HFFc6 (cell line): ENCODE measurements around the gene MLPH. TPM values are rescaled to one million over a fixed set of nuclear protein-coding genes. Genes with fewer than 3 reads are reported as not detected.

Source experiments
- DNase-seq: peaks from one replicate; pipeline ENCODE4 v3.0.0-alpha.2; 2018
- H3K27ac Mint-ChIP-seq: 2 replicates; pipeline ENCODE4 v1.8.0; 2020; ENCODE audit warnings: mild to moderate bottlenecking, mixed read lengths
- H3K27me3 Mint-ChIP-seq: 2 replicates; pipeline ENCODE4 v1.8.0; 2021; ENCODE audit warnings: mild to moderate bottlenecking, moderate library complexity, mixed read lengths; ENCODE audit not compliant: insufficient read depth
- H3K36me3 Mint-ChIP-seq: 2 replicates; pipeline ENCODE4 v1.8.0; 2021; ENCODE audit warnings: low read depth, mixed read lengths
- H3K4me1 Mint-ChIP-seq: 2 replicates; pipeline ENCODE4 v1.8.0; 2020; ENCODE audit warnings: low read depth, mixed read lengths
- H3K4me3 Mint-ChIP-seq: 2 replicates; pipeline ENCODE4 v1.8.0; 2020; ENCODE audit warnings: mild to moderate bottlenecking, moderate library complexity, mixed read lengths
- H3K9me3 Mint-ChIP-seq: 2 replicates; pipeline ENCODE4 v1.8.0; 2020; ENCODE audit warnings: mild to moderate bottlenecking, mixed read lengths
- CTCF ChIP-seq: fragments of 200-600 bp; sonication (generic); IDR thresholded peaks from 2 replicates; pipeline ENCODE4 v1.5.0; 2021; ENCODE audit warnings: antibody characterized with exemption, mild to moderate bottlenecking
- total RNA-seq, 6 experiments: library from RNA; stranded (reverse); fragmentation: NEBNext Ultra II Directional; extraction: Animal tissue kit (Norgen Biotek cat#: 25700); gene quantifications; 2 replicates in 1 of 6; 3 replicates in 5 of 6; pipeline ENCODE4 v1.2.3, GENCODE V29; 2021

MLPH gene
- total RNA-seq, 6 experiments from 2014 or later: 32.0 to 44.1 (median 41.0) TPM

DNA sequence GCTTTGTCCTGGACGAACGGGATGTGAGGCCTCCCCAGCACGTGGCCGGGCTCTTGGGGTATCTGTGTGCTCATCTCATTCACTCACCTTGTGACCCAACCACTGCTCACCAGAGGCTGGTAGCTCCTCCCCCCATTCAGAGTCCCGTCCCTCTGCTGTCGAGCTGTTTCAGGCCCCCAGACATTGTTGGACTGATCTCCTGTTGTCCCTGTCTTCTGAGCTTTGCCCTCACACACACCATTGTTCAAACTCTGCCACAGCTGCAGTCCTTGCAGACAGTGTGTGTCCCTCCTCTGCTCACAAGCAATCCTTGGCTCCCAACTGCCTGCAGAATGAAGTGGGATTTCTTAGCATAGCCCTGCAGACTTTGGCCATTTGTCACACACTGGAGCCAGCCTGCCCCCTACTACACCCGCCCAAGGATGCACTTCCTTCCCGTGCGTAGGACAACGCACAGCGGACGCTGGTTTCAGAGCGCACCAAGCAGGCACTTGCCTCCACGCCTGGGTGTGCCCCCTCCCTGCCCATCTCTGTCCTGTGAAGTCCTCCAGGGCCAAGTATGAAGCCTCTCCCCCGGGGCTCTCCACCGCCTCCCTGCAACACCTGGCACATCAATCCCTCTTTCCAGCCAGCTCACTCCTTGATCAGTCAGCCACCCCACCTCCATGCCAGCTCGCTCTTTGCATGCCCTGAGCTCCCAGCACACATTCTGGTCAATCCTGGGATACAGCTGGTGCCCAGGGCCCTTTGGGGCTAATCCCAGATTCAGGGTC, 62.8 kb downstream of the MLPH start:
- Mint-ChIP-seq H3K36me3 (peaks cover 37% of the 10 kb centered on the region), H3K4me1 (no peaks in the 10 kb centered on the region), H3K27ac (no peak overlapping the region), H3K27me3 (no peaks in the 10 kb centered on the region), H3K9me3 (peaks cover 4% of the 10 kb centered on the region), H3K4me3 (no peak overlapping the region)
- DNase-seq: no peak
- TF ChIP-seq CTCF: no peak

DNA sequence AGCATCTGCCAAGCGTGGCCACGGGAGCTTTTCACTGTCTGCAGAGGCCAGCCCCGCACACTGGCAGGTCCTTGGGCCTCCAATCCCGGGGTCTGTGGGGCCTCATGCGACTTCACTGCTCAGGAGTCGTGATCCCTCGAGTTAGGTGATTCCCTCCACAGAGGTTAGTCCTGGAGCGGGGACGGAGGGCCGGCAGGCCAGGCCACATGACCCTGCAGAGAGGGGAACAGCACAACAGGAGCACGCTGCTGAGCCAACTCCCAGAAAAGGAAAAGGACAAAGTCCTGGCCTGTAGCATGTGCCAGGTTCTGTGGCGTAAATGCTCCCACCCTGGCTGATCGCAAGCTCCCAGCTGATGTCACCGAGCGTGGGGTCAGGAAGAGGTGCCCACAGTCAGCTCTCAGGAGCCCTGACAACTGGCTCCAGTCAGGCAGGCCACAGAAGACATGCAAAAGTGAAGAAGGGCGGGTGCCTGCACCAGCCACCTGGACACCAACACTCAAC, 64.1 kb downstream of the MLPH start:
- TF ChIP-seq CTCF: no peak
- Mint-ChIP-seq H3K27ac (no peak overlapping the region), H3K27me3 (no peaks in the 10 kb centered on the region), H3K9me3 (peaks cover 12% of the 10 kb centered on the region), H3K4me1 (no peaks in the 10 kb centered on the region), H3K4me3 (no peak overlapping the region), H3K36me3 (peaks cover 50% of the 10 kb centered on the region)
- DNase-seq: no peak

DNA sequence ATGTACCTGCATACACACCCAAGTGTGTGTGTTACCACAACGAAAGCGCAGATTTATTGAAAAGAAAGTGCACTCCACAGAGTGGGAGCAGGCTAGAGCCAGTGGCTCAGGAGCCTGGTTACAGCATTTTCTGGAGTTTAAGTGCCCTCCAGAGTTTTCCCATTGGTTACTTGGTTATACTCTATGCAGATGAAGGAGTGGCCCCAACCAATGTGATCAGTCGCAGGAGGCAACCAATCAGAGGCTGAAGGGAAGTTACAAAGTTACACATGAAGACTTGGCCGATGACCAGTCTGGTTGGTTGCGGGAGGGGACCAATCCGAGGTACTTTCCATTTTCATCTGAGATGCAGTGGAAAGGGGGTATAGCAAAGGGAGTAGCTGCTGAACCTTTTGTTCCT, 65.9 kb downstream of the MLPH start:
- DNase-seq: no peak
- Mint-ChIP-seq H3K4me3 (no peak overlapping the region), H3K27ac (no peak overlapping the region), H3K36me3 (peaks cover 55% of the 10 kb centered on the region), H3K4me1 (peaks cover 8% of the 10 kb centered on the region), H3K27me3 (no peaks in the 10 kb centered on the region), H3K9me3 (peaks cover 14% of the 10 kb centered on the region)
- TF ChIP-seq CTCF: no peak

DNA sequence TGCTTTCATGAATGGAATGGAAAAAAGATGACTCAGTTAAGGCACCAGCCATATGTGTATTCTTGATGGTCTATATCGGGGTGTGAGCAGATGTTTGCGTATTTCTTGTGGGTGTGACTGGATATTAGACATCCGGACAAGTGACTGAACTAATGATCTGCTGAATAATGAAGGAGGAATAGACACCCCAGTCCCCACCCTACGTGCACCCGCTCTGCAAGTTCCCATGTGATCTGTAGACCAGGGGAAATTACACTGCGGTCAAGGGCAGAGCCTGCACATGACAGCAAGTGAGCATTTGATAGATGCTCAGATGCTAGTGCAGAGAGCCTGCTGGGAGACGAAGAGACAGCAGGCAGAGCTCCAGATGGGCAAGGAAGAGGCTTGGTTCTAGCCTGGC, 66.9 kb downstream of the MLPH start:
- Mint-ChIP-seq H3K36me3 (peaks cover 57% of the 10 kb centered on the region), H3K27me3 (no peaks in the 10 kb centered on the region), H3K9me3 (peaks cover 14% of the 10 kb centered on the region), H3K4me1 (peaks cover 13% of the 10 kb centered on the region), H3K4me3 (no peak overlapping the region), H3K27ac (no peak overlapping the region)
- no peak for TF ChIP-seq CTCF
- DNase-seq: no peak

DNA sequence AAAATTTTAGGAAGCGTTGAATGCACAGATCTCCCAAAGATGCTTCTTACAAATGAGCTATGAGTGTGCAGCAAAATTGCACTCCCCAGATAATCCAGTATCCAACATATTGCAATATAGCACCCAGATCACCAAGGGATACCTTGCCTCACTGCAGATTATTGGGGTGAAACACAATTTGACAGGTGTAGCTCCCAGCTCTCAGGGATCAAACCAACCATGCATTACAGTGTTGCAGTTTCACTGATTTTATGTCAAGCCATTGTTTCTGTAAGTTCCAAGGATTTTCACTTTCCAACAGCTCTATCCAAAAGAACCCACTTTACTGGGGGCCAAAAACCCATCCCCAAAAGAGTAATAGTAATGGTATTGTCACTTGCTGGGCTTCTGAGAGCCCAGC, 68.5 kb downstream of the MLPH start:
- no peak for DNase-seq
- TF ChIP-seq CTCF: no peak
- Mint-ChIP-seq H3K27ac (no peak overlapping the region), H3K27me3 (no peaks in the 10 kb centered on the region), H3K36me3 (peaks cover 53% of the 10 kb centered on the region), H3K9me3 (peaks cover 14% of the 10 kb centered on the region), H3K4me3 (no peak overlapping the region), H3K4me1 (peaks cover 22% of the 10 kb centered on the region)
